ENCODE measurements around the gene APOBEC3A. TPM values are rescaled to one million over a fixed set of nuclear protein-coding genes. Genes with fewer than 3 reads are reported as not detected.
"Not testable (repeated sequence)": the region's sequence is repeated elsewhere in the genome, so short reads cannot be mapped to it uniquely, and the experiment has no call there.

The APOBEC3A gene
- total RNA-seq, 2 donors from 2014 or later, result 1.4 to 2.2 TPM

- no peak for DNase-seq
- intact Hi-C loops (cut with DNase I, micrococcal nuclease), result no loop called here
- no peak for ATAC-seq
These were observed 13.8 kb downstream of the APOBEC3A start for GRCh38 chr22:38971202-38971601.

- intact Hi-C loops (cut with DNase I, micrococcal nuclease), result no loop called here
- DNase-seq, result no peak
- no peak for ATAC-seq
These were observed 14.4 kb downstream of the APOBEC3A start for GRCh38 chr22:38971791-38972190.

- intact Hi-C loops (cut with DNase I, micrococcal nuclease), result no loop called here
These were observed 15.1 kb downstream of the APOBEC3A start for GRCh38 chr22:38972558-38972957.

GRCh38 chr22:38973289-38974169 lies 16.1 kb downstream of the APOBEC3A start:
- ATAC-seq, result peak; percentile 68
- DNase-seq, result peak in 1 of 2 donors; percentile 68
- intact Hi-C loops (cut with DNase I, micrococcal nuclease), result no loop called here

More at GRCh38 chr22:38972558-38972957, 15.1 kb downstream of the APOBEC3A start:
- DNase-seq (no peak), ATAC-seq (no peak)

- intact Hi-C loops (cut with DNase I, micrococcal nuclease), result no loop called here
- ATAC-seq (no peak), DNase-seq (no peak)
These were observed 16.9 kb downstream of the APOBEC3A start for GRCh38 chr22:38974170-38974825.

GRCh38 chr22:38974826-38975175 lies 17.4 kb downstream of the APOBEC3A start:
- intact Hi-C loops (cut with DNase I, micrococcal nuclease), result no loop called here
- no peak for DNase-seq
- ATAC-seq, result no peak

- ATAC-seq; intact Hi-C loops (cut with DNase I, micrococcal nuclease): not testable (repeated sequence)
These were observed 19.9 kb downstream of the APOBEC3A start for GRCh38 chr22:38977289-38977688.

GRCh38 chr22:38980587-38980986 lies 23.2 kb downstream of the APOBEC3A start:
- DNase-seq (peak in 1 of 2 donors; percentile 43), ATAC-seq (peak; percentile 50)
- intact Hi-C loops (cut with DNase I, micrococcal nuclease), result not testable (repeated sequence)

More at GRCh38 chr22:38977289-38977688, 19.9 kb downstream of the APOBEC3A start:
- not testable (repeated sequence) for DNase-seq

- intact Hi-C loops (cut with DNase I, micrococcal nuclease), result no loop called here
- ATAC-seq (peak; percentile 61), DNase-seq (peak in 1 of 2 donors; percentile 52)
These were observed 23.9 kb downstream of the APOBEC3A start for GRCh38 chr22:38981005-38981991.

- peak; percentile 87 for ATAC-seq
- intact Hi-C loops (cut with DNase I, micrococcal nuclease), result no loop called here
These were observed 24.9 kb downstream of the APOBEC3A start, which contains the start of gene APOBEC3B for GRCh38 chr22:38981992-38982927. Gene APOBEC3B (plus strand): TSS chr22:38982347. CDS start chr22:38982454, 107 bp downstream.

GRCh38 chr22:38984224-38984623 lies 26.8 kb downstream of the APOBEC3A start:
- ATAC-seq, result no peak
- intact Hi-C loops (cut with DNase I, micrococcal nuclease), result no loop called here
- DNase-seq, result no peak

More at GRCh38 chr22:38981992-38982927, 24.9 kb downstream of the APOBEC3A start, which contains the start of gene APOBEC3B:
- peak; percentile 87 to 95 for DNase-seq

GRCh38 chr22:38984784-38985757 lies 27.7 kb downstream of the APOBEC3A start:
- intact Hi-C loops (cut with DNase I, micrococcal nuclease), result not testable (repeated sequence)
- ATAC-seq (peak; percentile 43), DNase-seq (peak; percentile 46 to 84)

- no peak for DNase-seq
- intact Hi-C loops (cut with DNase I, micrococcal nuclease), result no loop called here
- ATAC-seq, result no peak
These were observed 29.2 kb downstream of the APOBEC3A start for GRCh38 chr22:38986629-38987028.

GRCh38 chr22:38987171-38987895 lies 29.9 kb downstream of the APOBEC3A start:
- intact Hi-C loops (cut with DNase I, micrococcal nuclease), result no loop called here
- no peak for DNase-seq
- no peak for ATAC-seq

GRCh38 chr22:38989466-38989865 lies 32.1 kb downstream of the APOBEC3A start:
- DNase-seq, result no peak
- no peak for ATAC-seq
- intact Hi-C loops (cut with DNase I, micrococcal nuclease), result no loop called here

- peak; percentile 47 to 53 for DNase-seq
- peak; percentile 87 for ATAC-seq
- intact Hi-C loops (cut with DNase I, micrococcal nuclease), result not testable (repeated sequence)
These were observed 35.5 kb downstream of the APOBEC3A start for GRCh38 chr22:38992871-38993371.

Data from left colon (tissue), 2 donors.